ENCODE results near the gene COMT. TPM values are rescaled to one million over a fixed set of nuclear protein-coding genes. Genes with fewer than 3 reads are reported as not detected.

Gene COMT
- total and polyA plus RNA-seq, 9 of the 15 experiments (the other 6 are each of a cell fraction or from before 2014, with no cell fraction given), result 12.5 to 351 (median 155) TPM

DNA sequence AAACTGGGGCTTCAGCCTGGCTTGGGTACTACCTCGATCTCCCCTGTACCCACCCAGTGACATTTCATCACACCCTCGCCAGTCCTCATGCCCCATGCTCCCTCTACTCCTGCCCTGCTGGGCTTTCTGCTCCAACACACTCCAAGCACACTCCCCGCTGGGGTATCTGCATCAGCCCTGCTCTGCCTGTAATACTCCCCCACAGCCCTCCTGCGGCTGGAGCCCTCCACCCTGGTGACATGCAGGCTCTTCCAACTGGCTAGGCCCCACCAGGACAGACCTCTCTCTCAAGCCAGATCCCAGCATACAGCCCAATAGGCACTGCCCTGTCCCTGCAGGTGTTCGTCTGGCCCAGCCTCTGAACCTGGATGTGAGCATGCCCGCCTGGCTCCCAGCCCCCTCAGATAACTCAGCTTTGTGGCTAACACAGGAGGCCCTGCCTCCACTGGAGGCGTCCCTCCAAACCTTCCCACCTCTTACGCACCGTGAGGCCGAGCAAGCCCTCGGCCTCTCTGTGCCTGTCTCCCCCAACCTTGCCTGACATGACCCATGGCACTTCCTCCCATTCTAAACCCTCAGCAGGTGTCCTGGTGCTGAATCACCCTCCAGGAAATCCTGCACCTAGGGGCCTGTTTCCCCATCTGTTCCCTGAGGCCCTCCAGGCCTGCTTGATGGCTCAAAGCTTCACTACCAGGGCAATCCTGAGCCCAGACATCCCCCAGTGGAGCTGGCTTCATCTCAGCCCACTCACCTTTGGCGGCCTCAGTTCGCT, 33.5 kb downstream of the COMT start (continued):
- TF ChIP-seq, protein P1, sequence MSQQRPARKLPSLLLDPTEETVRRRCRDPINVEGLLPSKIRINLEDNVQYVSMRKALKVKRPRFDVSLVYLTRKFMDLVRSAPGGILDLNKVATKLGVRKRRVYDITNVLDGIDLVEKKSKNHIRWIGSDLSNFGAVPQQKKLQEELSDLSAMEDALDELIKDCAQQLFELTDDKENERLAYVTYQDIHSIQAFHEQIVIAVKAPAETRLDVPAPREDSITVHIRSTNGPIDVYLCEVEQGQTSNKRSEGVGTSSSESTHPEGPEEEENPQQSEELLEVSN (IDR thresholded peaks at IDR 0.05; ENCODE audit: borderline replicate concordance in 1 of 2, extremely low read depth in 1 of 2, insufficient read depth in 1 of 2, insufficient read length in 1 of 2, low read depth in 1 of 2, low read length in 1 of 2, poor library complexity in 1 of 2, severe bottlenecking in 1 of 2), result peak; percentile 2 to 39
- TF ChIP-seq KLF10 (CRISPR knock-in tag; IDR thresholded peaks at IDR 0.05), result no peak
- no peak for TF ChIP-seq IFI16 (CRISPR knock-in tag; IDR thresholded peaks at IDR 0.05)
- TF ChIP-seq, protein P2, sequence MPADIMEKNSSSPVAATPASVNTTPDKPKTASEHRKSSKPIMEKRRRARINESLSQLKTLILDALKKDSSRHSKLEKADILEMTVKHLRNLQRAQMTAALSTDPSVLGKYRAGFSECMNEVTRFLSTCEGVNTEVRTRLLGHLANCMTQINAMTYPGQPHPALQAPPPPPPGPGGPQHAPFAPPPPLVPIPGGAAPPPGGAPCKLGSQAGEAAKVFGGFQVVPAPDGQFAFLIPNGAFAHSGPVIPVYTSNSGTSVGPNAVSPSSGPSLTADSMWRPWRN (IDR thresholded peaks at IDR 0.05; ENCODE audit: low read depth), result no peak; the same call in 1 of the 2 replicates
- TF ChIP-seq, protein P3, sequence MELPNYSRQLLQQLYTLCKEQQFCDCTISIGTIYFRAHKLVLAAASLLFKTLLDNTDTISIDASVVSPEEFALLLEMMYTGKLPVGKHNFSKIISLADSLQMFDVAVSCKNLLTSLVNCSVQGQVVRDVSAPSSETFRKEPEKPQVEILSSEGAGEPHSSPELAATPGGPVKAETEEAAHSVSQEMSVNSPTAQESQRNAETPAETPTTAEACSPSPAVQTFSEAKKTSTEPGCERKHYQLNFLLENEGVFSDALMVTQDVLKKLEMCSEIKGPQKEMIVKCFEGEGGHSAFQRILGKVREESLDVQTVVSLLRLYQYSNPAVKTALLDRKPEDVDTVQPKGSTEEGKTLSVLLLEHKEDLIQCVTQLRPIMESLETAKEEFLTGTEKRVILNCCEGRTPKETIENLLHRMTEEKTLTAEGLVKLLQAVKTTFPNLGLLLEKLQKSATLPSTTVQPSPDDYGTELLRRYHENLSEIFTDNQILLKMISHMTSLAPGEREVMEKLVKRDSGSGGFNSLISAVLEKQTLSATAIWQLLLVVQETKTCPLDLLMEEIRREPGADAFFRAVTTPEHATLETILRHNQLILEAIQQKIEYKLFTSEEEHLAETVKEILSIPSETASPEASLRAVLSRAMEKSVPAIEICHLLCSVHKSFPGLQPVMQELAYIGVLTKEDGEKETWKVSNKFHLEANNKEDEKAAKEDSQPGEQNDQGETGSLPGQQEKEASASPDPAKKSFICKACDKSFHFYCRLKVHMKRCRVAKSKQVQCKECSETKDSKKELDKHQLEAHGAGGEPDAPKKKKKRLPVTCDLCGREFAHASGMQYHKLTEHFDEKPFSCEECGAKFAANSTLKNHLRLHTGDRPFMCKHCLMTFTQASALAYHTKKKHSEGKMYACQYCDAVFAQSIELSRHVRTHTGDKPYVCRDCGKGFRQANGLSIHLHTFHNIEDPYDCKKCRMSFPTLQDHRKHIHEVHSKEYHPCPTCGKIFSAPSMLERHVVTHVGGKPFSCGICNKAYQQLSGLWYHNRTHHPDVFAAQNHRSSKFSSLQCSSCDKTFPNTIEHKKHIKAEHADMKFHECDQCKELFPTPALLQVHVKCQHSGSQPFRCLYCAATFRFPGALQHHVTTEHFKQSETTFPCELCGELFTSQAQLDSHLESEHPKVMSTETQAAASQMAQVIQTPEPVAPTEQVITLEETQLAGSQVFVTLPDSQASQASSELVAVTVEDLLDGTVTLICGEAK (IDR thresholded peaks at IDR 0.05), result no peak
- TF ChIP-seq, protein P3 (CRISPR knock-in tag; IDR thresholded peaks at IDR 0.05), result no peak
- TF ChIP-seq MCM5 (IDR thresholded peaks at IDR 0.05; ENCODE audit: low read depth), result no peak
- TF ChIP-seq, protein P4, sequence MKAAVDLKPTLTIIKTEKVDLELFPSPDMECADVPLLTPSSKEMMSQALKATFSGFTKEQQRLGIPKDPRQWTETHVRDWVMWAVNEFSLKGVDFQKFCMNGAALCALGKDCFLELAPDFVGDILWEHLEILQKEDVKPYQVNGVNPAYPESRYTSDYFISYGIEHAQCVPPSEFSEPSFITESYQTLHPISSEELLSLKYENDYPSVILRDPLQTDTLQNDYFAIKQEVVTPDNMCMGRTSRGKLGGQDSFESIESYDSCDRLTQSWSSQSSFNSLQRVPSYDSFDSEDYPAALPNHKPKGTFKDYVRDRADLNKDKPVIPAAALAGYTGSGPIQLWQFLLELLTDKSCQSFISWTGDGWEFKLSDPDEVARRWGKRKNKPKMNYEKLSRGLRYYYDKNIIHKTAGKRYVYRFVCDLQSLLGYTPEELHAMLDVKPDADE (conservative IDR thresholded peaks at IDR 0.05; ENCODE audit: control insufficient read depth, low read depth, low read length), result 0 out of 2 replicates have a peak, but pooled peaks have one; percentile 46
- TF ChIP-seq, protein P5, sequence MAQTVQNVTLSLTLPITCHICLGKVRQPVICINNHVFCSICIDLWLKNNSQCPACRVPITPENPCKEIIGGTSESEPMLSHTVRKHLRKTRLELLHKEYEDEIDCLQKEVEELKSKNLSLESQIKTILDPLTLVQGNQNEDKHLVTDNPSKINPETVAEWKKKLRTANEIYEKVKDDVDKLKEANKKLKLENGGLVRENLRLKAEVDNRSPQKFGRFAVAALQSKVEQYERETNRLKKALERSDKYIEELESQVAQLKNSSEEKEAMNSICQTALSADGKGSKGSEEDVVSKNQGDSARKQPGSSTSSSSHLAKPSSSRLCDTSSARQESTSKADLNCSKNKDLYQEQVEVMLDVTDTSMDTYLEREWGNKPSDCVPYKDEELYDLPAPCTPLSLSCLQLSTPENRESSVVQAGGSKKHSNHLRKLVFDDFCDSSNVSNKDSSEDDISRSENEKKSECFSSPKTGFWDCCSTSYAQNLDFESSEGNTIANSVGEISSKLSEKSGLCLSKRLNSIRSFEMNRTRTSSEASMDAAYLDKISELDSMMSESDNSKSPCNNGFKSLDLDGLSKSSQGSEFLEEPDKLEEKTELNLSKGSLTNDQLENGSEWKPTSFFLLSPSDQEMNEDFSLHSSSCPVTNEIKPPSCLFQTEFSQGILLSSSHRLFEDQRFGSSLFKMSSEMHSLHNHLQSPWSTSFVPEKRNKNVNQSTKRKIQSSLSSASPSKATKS (CRISPR knock-in tag; IDR thresholded peaks at IDR 0.05), result no peak
- peak; percentile 87 for TF ChIP-seq CBFA2T3 (IDR thresholded peaks at IDR 0.05)
- TF ChIP-seq BMI1 (IDR thresholded peaks at IDR 0.05; ENCODE audit: low read length), result no peak
- TF ChIP-seq NUFIP1 (IDR thresholded peaks at IDR 0.05; ENCODE audit: partially characterized antibody), result no peak
- TF ChIP-seq CAMTA2 (CRISPR knock-in tag; conservative IDR thresholded peaks at IDR 0.05), result no peak
